IMR-90 (cell line): ENCODE measurements around the gene LSM8. TPM values are rescaled to one million over a fixed set of nuclear protein-coding genes. Genes with fewer than 3 reads are reported as not detected.
A peak's percentile ranks its signal among the peaks of the same experiment; 100 is the strongest.

Experiments
- ATAC-seq: fragments of 200-7000 bp; cut with Tn5 transposase; 2 replicates; pipeline ENCODE4 v1.9.1; 2020; ENCODE audit warnings: low read depth, mild to moderate bottlenecking, moderate library complexity
- BruUV-seq: library from RNA; stranded (reverse); fragments of 400-500 nt; replicated peaks from 2 replicates; lab custom pipeline; 2021; lab: Mats Ljungman, UMichigan
- CTCF ChIA-PET: fragments of 300-600 bp; formaldehyde crosslinking; extraction: SDS; loops from one replicate; lab custom pipeline; 2021; ENCODE audit warnings: antibody characterized with exemption; lab: Yijun Ruan, JAX
- POLR2A ChIA-PET: fragments of 300-600 bp; sonication (Branson Sonifier 250); formaldehyde crosslinking; loops from one replicate; lab custom pipeline; 2022; ENCODE audit warnings: antibody characterized with exemption; ENCODE audit not compliant: unreplicated experiment; lab: Charles Lee
- DNase-seq: peaks from one replicate; pipeline ENCODE4 v3.0.0; 2013
- H2AFZ ChIP-seq: replicated peaks from 2 replicates; pipeline ENCODE3; 2013; ENCODE audit warnings: low read length, mild to moderate bottlenecking; ENCODE audit not compliant: poor library complexity
- H2AK5ac ChIP-seq: 2 replicates; pipeline ENCODE4 v1.6.1; 2013; ENCODE audit warnings: low read depth, low read length, inconsistent platforms
- H2AK9ac ChIP-seq: replicated peaks from 2 replicates; pipeline ENCODE3; 2013; ENCODE audit warnings: mild to moderate bottlenecking, low read depth, low read length, moderate library complexity; ENCODE audit not compliant: poor library complexity
- H2BK120ac ChIP-seq: 2 replicates; pipeline ENCODE4 v1.6.1; 2013; ENCODE audit warnings: low read depth, low read length, inconsistent platforms
- H2BK15ac ChIP-seq: 3 replicates; pipeline ENCODE4 v1.6.1; 2013; ENCODE audit warnings: low read depth, low read length, inconsistent platforms
- H2BK20ac ChIP-seq: 2 replicates; pipeline ENCODE4 v1.6.1; 2013; ENCODE audit warnings: low read depth, mild to moderate bottlenecking, inconsistent platforms, low read length, moderate library complexity
- H2BK5ac ChIP-seq: 2 replicates; pipeline ENCODE4 v1.6.1; 2013; ENCODE audit warnings: mild to moderate bottlenecking, low read depth, low read length, inconsistent platforms; ENCODE audit not compliant: poor library complexity, severe bottlenecking
- H3K14ac ChIP-seq: replicated peaks from 2 replicates; pipeline ENCODE4 v1.6.1; 2013; ENCODE audit warnings: low read depth, low read length, inconsistent platforms
- H3K18ac ChIP-seq: 2 replicates; pipeline ENCODE4 v1.6.1; 2013; ENCODE audit warnings: low read depth, low read length, control low read depth
- H3K23ac ChIP-seq: 2 replicates; pipeline ENCODE4 v1.6.1; 2013; ENCODE audit warnings: low read depth, low read length, inconsistent platforms
- H3K27ac ChIP-seq: 2 replicates; pipeline ENCODE4 v1.5.1; 2013; ENCODE audit warnings: mild to moderate bottlenecking, control low read depth, low read length; ENCODE audit not compliant: insufficient read depth
- H3K27me3 ChIP-seq: 2 replicates; pipeline ENCODE4 v1.6.1; 2013; ENCODE audit warnings: low read length; ENCODE audit not compliant: control insufficient read depth, insufficient read depth
- H3K36me3 ChIP-seq: 2 replicates; pipeline ENCODE4 v1.6.1; 2013; ENCODE audit warnings: low read length, mixed read lengths; ENCODE audit not compliant: control insufficient read depth, insufficient read depth
- H3K4ac ChIP-seq: 2 replicates; pipeline ENCODE4 v1.6.1; 2013; ENCODE audit warnings: low read depth, low read length, inconsistent platforms
- H3K4me1 ChIP-seq: 2 replicates; pipeline ENCODE4 v1.6.1; 2013; ENCODE audit warnings: low read length, mixed read lengths; ENCODE audit not compliant: control insufficient read depth, insufficient read depth
- H3K4me2 ChIP-seq: 2 replicates; pipeline ENCODE4 v1.6.1; 2013; ENCODE audit warnings: low read depth, mild to moderate bottlenecking, control low read depth, low read length, moderate library complexity
- H3K4me3 ChIP-seq: 2 replicates; pipeline ENCODE4 v1.5.1; 2013; ENCODE audit warnings: low read depth, mild to moderate bottlenecking, control low read depth, low read length, moderate library complexity; ENCODE audit not compliant: insufficient read depth
- H3K56ac ChIP-seq: 2 replicates; pipeline ENCODE4 v1.6.1; 2013; ENCODE audit warnings: low read length, inconsistent platforms; ENCODE audit not compliant: insufficient read depth; ENCODE audit errors: extremely low read depth
- H3K79me1 ChIP-seq, 2 experiments: 2 replicates each; pipeline ENCODE4 v1.6.1; 2013; ENCODE audit warnings: low read length in 2 of 2, inconsistent platforms in 1 of 2, low read depth in 1 of 2
- H3K9ac ChIP-seq: 2 replicates; pipeline ENCODE4 v1.6.1; 2013; ENCODE audit warnings: low read depth, low read length, control low read depth
- H3K9me1 ChIP-seq: 2 replicates; pipeline ENCODE4 v1.6.1; 2013; ENCODE audit warnings: low read length, inconsistent platforms; ENCODE audit not compliant: insufficient read depth
- H3K9me3 ChIP-seq: 2 replicates; pipeline ENCODE4 v1.6.1; 2013; ENCODE audit warnings: low read length; ENCODE audit not compliant: control insufficient read depth, insufficient read depth
- H4K20me1 ChIP-seq: 2 replicates; pipeline ENCODE4 v1.6.1; 2013; ENCODE audit warnings: low read length, inconsistent platforms; ENCODE audit not compliant: insufficient read depth
- H4K5ac ChIP-seq: 2 replicates; pipeline ENCODE4 v1.6.1; 2013; ENCODE audit warnings: mild to moderate bottlenecking, low read depth, low read length, control low read depth
- H4K8ac ChIP-seq, 2 experiments: 2 replicates each; pipeline ENCODE4 v1.6.1; 2013; ENCODE audit warnings: low read depth in 2 of 2, low read length in 2 of 2, control low read depth in 1 of 2, inconsistent platforms in 1 of 2
- H4K91ac ChIP-seq: 2 replicates; pipeline ENCODE4 v1.6.1; 2013; ENCODE audit warnings: low read depth, low read length, inconsistent platforms; ENCODE audit not compliant: insufficient read depth
- FOS ChIP-seq: fragments of 150-350 bp; IDR thresholded peaks from 2 replicates; pipeline ENCODE4 v1.6.1; 2016; ENCODE audit warnings: low read depth, low read length
- SMC3 ChIP-seq: fragments of 150-350 bp; IDR thresholded peaks from 2 replicates; pipeline ENCODE4 v1.6.1; 2016; ENCODE audit warnings: low read depth, mild to moderate bottlenecking, antibody characterized with exemption, low read length, moderate library complexity
- WGBS, 2 experiments: methylation state at CpG; one replicate each; pipeline versions ENCODE4 v1.1.5 to v1.1.7; 2013; ENCODE audit warnings: missing lambda C conversion rate in 2 of 2; ENCODE audit not compliant: insufficient read length in 1 of 2; ENCODE audit errors: extremely low coverage in 2 of 2; 5-methylcytosine and 5-hydroxymethylcytosine counted together
- dilution Hi-C: fragments of 300-500 bp; cut with HindIII; formaldehyde crosslinking; loops from one replicate; pipeline ENCODE4 v1.14.3; 2018; ENCODE audit warnings: low sequenced_read_pairs; ENCODE audit not compliant: unreplicated experiment
- in situ Hi-C: fragments of 300-500 bp; cut with MboI; formaldehyde crosslinking; loops from 3 replicates; pipeline ENCODE4 v1.14.3; 2019; ENCODE audit warnings: low sequenced_read_pairs, inconsistent platforms, mixed read lengths
- intact Hi-C: fragments of 100-400 bp; cut with micrococcal nuclease; formaldehyde crosslinking; loops from 2 replicates; pipeline ENCODE4 v1.10.0; 2022
- polyA plus RNA-seq, 3 experiments: library from polyadenylated mRNA; depleted of rRNA; stranded (reverse); fragments of >200 nt; gene quantifications; 2 replicates each; pipeline ENCODE4 v1.2.3, GENCODE V29; 2012; ENCODE audit warnings: low replicate concordance in 1 of 3
- total RNA-seq: library from RNA; depleted of rRNA; stranded (reverse); fragments of >200 nt; gene quantifications from 2 replicates; pipeline ENCODE4 v1.2.3, GENCODE V29; 2012

The LSM8 gene
- total and polyA plus RNA-seq, 2 of the 4 experiments (the other 2 are of a cell fraction): 9.7 to 30.2 TPM

DNA sequence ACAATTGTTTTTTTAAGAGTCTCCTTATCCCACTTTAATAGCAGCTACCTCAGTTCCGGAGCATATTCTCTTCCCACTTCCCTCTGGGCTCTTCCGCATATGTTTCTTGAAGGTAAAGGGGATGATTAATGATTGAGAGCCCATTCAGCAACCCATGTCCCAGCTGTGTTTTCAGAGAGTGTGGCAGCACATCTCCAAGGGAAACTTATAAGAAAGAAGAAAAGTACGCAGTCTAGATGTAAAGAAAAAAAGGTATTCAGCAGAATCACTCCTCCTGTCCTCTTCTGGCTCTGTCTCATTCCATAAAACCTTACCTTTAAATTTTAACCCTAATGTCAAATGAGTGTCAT lies 30.8 kb downstream of the LSM8 start:
- Histone ChIP-seq H4K8ac (peak overlapping the region; percentile 91 to 92), H2AFZ (peak overlapping the region; percentile 91), H3K4ac (peak overlapping the region; percentile 46), H3K4me2 (peak overlapping the region; percentile 95), H3K27ac (no peak overlapping the region), H2AK9ac (no peak overlapping the region), H3K56ac (no peak overlapping the region), H2BK120ac (no peak overlapping the region), H3K9me3 (no peaks in the 10 kb centered on the region), H3K9ac (peak overlapping the region; percentile 35), H4K5ac (peak overlapping the region; percentile 89), H3K9me1 (peaks cover 3% of the 10 kb centered on the region; the same call in 1 of the 2 replicates), H2BK15ac (no peak overlapping the region), H2BK5ac (no peak overlapping the region), H3K14ac (peak overlapping the region; percentile 28; the same call in 1 of the 2 replicates), H3K4me1 (no peaks in the 10 kb centered on the region), H4K91ac (peak overlapping the region; percentile 50; the same call in 1 of the 2 replicates), H3K18ac (no peak overlapping the region), H3K4me3 (peak overlapping the region; percentile 65), H3K79me1 (no peaks in the 10 kb centered on the region), H3K27me3 (no peaks in the 10 kb centered on the region; the same call in 1 of the 2 replicates), H2AK5ac (no peak overlapping the region), H2BK20ac (no peak overlapping the region), H4K20me1 (no peaks in the 10 kb centered on the region), H3K23ac (0 out of 2 replicates have a peak overlapping the region, but pooled peaks have one; percentile 0), H3K36me3 (no peaks in the 10 kb centered on the region)
- DNase-seq (no peak), ATAC-seq (no peak)
- in situ Hi-C loops (no loop called here), dilution Hi-C loops (no loop called here), intact Hi-C loops (no loop called here)
- TF ChIP-seq FOS: no peak
- TF ChIP-seq SMC3: no peak
- CTCF ChIA-PET: no interaction called here
- no TSS peak for BruUV-seq
- POLR2A ChIA-PET: no interaction called here
- no CpG with 5 or more reads among the region's 3 CpGs for WGBS, 2 experiments
